DOHH2 (cell line): ENCODE measurements around the gene SMARCAL1.

ENCODE experiments used
- EZH2phosphoT487 ChIP-seq: fragments of 200-600 bp; sonication (generic); IDR thresholded peaks from 2 replicates; pipeline ENCODE4 v1.6.1; 2017; ENCODE audit warnings: borderline replicate concordance, mild to moderate bottlenecking, antibody characterized with exemption, low read length, moderate library complexity, mixed read lengths
- TF ChIP-seq, protein P1 (sequence below): fragments of 200-600 bp; sonication (generic); IDR thresholded peaks from one replicate; pipeline ENCODE4 v1.5.1; 2014; ENCODE audit warnings: antibody characterized with exemption, mild to moderate bottlenecking, low read depth, low read length; ENCODE audit not compliant: poor library complexity, severe bottlenecking

GRCh38 chr2:216392945-216393840 is 19.1 kb upstream of the SMARCAL1 start:
- TF ChIP-seq, protein P1, sequence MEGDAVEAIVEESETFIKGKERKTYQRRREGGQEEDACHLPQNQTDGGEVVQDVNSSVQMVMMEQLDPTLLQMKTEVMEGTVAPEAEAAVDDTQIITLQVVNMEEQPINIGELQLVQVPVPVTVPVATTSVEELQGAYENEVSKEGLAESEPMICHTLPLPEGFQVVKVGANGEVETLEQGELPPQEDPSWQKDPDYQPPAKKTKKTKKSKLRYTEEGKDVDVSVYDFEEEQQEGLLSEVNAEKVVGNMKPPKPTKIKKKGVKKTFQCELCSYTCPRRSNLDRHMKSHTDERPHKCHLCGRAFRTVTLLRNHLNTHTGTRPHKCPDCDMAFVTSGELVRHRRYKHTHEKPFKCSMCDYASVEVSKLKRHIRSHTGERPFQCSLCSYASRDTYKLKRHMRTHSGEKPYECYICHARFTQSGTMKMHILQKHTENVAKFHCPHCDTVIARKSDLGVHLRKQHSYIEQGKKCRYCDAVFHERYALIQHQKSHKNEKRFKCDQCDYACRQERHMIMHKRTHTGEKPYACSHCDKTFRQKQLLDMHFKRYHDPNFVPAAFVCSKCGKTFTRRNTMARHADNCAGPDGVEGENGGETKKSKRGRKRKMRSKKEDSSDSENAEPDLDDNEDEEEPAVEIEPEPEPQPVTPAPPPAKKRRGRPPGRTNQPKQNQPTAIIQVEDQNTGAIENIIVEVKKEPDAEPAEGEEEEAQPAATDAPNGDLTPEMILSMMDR: no peak
- no peak for TF ChIP-seq EZH2phosphoT487
